ENCODE data around the gene IPO4. TPM values are rescaled to one million over a fixed set of nuclear protein-coding genes. Genes with fewer than 3 reads are reported as not detected.

The IPO4 gene
- polyA plus RNA-seq, 3 donors: 32.8 to 42.1 (median 40.5) TPM

DNA sequence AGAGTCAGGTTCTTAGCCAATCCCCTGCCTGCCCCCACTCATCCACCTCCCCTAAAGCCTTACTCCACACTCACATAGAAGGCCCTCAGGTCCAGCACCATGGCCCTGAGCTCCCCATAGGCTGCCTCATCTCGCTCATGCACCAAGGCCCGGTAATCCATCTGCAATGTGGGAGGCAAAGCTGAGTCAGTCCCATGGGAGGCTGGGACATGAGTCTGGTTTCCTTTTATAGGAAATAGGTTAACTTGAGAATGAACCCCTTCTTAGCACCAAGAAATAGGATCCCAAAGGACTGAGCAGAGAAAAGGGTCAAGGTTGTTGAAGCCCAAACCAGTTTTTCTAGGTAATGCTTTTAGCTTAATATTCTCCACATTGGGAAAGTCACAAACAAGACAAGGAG, 45.1 kb downstream of the IPO4 start:
- DNase-seq (ENCODE audit: extremely low read depth in 1 of 11, low read depth in 9 of 11, low spot score in 4 of 11): no peak

DNA sequence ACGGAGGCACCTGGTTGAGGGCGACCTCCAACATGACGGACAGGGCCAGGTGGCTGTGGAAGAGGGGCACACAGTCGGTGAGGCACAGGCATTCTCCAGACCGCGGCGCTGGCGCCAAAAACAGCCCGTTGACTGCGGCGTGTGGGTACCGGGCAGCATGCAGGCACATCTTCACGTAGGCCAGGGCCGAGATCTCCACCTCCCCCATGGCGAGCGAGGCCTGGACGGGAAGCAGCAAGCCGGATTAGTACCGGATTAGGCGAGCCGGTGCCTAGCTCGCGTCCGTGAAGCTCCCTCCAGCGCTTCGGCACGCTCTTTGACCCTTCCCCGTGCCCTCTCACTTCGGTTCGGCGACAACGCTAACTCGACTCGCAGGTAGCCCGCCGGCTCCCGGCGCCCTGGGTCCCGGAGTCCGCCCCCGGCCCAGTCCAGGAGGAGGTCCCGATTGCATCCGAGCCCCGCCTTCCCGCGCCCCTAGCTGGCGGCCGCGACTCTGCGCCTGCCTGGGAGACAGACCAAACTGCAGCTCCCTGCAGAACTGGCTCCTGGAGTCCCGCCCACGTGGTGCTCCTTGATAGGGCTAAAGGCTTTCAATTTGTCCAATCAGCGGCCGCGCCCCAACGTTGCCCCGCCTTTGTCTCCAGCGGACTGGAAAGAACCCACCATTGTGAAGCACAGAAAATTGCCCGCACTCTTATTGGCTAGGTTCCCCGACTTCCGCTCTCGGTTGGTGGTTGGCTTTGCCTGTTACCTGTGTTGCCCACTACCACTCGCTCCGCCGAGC, 47.3 kb downstream of the IPO4 start, which contains the start of gene EMC9:
EMC9 (minus strand) TSS at position 495 of the 784 bp plus-strand sequence; CDS start at position 208, 287 bp downstream.
- peak; percentile 97 to 100 (median 99) for DNase-seq (ENCODE audit: extremely low read depth in 1 of 11, low read depth in 9 of 11, low spot score in 4 of 11)

GRCh38 chr14:24139272-24139934, 49.2 kb downstream of the IPO4 start:
- no peak for DNase-seq (ENCODE audit: extremely low read depth in 1 of 11, low read depth in 9 of 11, low spot score in 4 of 11)

DNA sequence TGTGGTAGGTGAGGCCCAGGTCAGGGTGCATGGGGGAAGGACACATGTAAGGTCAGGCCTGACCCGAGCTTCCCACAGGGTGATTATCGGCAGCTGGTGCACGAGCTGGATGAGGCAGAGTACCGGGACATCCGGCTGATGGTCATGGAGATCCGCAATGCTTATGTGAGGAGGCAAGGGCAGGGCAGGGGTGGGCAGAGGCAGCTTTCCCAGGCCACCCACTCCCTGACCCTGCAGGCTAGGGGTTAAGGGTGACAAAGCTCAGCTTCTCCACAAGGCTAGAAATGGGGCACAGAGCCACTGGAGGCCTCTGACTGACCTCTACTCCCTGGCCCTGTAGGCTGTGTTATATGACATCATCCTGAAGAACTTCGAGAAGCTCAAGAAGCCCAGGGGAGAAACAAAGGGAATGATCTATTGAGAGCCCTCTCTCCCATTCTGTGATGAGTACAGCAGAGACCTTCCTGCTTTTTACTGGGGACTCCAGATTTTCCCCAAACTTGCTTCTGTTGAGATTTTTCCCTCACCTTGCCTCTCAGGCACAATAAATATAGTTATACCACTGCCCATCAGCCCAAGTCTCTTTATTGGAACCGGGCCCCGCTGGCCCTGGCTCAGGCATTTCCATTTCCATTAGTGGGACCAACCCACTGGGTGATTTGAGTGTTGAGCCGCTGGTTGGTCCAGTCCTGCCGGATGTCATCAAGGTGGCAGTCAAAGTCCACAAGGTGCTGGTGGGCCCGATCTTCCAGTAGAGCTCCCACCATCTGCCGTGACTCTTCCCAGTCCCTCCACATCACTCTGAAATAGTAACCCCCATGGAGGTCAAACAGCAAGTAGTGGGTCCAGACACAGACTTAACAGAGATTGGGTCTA, 50.0 kb downstream of the IPO4 start:
- DNase-seq (ENCODE audit: extremely low read depth in 1 of 11, low read depth in 9 of 11, low spot score in 4 of 11): no peak

GRCh38 chr14:24137529-24138395, 50.9 kb downstream of the IPO4 start:
- DNase-seq (ENCODE audit: extremely low read depth in 1 of 11, low read depth in 9 of 11, low spot score in 4 of 11): no peak

DNA sequence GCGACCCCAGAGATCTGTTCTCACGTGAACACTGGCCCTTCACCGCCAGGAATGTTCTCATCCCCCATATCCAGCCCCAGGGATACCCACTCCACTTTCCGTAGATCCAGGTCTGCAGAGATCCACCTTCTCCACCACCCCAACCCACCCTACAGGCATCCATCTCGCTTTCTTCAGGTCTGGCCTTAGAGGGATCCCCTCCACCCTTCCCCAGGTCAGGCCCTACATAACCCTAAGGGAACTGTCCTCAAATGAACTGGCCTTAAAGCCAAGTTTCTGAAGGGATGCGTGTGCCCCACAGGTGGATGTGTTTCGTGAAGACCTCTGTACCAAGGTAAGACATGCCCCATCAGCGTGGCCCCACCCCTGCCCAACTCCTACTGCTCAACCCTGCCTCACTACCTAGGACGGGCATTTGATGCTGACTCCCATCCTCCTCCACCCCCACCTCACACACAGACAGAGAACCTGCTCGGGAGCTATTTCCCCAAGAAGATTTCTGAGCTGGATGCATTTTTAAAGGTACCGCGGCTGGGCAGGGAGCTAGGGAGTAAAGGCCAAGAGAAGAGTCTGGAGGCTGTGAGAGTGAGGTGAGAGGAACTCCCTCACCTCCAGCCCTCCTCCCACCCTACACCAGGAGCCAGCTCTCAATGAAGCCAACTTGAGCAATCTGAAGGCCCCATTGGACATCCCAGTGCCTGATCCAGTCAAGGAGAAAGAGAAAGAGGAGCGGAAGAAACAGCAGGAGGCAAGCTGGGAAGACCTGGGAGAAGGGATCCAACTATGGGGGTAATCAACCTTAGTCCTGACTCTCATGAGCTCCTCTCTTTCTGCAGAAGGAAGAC, 51.7 kb downstream of the IPO4 start:
- DNase-seq (ENCODE audit: extremely low read depth in 1 of 11, low read depth in 9 of 11, low spot score in 4 of 11): no peak

- DNase-seq (ENCODE audit: extremely low read depth in 1 of 11, low read depth in 9 of 11, low spot score in 4 of 11): peak; percentile 68 to 90 (median 85)
Observed at GRCh38 chr14:24135834-24136683, 52.6 kb downstream of the IPO4 start, which contains the start of gene PSME1. Gene PSME1 (plus strand): TSS chr14:24136194. CDS start chr14:24136263, 69 bp downstream.

DNA sequence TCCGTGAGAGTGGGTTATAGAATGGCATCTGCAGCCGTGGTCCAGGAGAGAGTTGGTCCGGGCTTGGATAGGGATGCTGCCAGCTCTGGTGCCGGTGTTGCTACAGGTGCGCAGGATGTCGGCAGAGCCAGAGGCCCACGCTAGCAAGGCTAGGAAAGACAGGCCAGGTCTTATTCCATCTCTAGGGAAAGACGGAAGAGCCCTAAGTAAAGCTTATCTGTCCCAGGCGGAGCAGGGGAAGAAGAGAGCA, 53.1 kb downstream of the IPO4 start:
- DNase-seq (ENCODE audit: extremely low read depth in 1 of 11, low read depth in 9 of 11, low spot score in 4 of 11): peak in 1 of 11 donors; percentile 19

GRCh38 chr14:24133735-24134134, 54.9 kb downstream of the IPO4 start:
- DNase-seq (ENCODE audit: extremely low read depth in 1 of 11, low read depth in 9 of 11, low spot score in 4 of 11): no peak

DNA sequence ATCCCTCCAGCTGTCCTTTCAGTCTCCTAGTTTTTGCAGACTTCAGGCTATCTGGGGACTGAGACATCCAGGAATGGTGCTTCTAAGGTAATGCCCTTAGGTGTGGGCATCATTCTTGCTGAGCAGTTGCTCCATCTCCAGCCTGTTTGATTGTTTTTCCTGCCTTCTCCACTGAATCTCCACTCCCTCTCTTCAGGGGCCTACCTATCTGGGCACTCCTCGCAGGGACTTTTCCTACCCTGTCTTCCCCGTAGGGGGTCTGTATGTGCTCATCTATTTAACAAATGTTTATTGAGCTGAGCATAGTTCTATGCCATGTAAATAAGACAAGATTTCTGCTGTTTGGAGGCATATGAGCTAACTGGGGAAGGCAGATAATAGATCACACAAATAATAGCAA, 55.6 kb downstream of the IPO4 start:
- no peak for DNase-seq (ENCODE audit: extremely low read depth in 1 of 11, low read depth in 9 of 11, low spot score in 4 of 11)

DNA sequence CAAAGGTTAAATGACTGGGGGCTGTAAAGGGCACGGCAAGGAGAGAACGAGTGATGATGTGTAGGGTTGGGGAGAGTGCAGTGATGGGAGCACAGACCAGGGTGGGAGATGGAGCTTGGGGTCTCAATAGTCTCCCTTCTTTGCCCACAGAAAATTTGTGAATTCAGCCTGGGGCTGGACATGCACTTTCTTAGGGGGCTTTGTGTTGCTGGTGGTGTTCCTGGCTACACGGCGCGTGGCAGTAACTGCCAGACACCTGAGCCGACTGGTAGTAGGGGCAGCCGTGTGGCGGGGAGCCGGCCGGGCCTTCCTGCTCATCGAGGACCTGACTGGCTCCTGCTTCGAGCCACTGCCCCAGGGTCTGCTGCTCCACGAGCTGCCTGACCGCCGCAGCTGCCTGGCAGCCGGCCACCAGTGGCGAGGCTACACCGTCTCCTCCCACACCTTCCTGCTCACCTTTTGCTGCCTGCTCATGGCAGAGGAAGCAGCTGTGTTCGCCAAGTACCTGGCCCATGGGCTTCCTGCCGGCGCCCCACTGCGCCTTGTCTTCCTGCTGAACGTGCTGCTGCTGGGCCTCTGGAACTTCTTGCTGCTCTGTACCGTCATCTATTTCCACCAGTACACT, 56.4 kb downstream of the IPO4 start:
- DNase-seq (ENCODE audit: extremely low read depth in 1 of 11, low read depth in 9 of 11, low spot score in 4 of 11): no peak

DNA sequence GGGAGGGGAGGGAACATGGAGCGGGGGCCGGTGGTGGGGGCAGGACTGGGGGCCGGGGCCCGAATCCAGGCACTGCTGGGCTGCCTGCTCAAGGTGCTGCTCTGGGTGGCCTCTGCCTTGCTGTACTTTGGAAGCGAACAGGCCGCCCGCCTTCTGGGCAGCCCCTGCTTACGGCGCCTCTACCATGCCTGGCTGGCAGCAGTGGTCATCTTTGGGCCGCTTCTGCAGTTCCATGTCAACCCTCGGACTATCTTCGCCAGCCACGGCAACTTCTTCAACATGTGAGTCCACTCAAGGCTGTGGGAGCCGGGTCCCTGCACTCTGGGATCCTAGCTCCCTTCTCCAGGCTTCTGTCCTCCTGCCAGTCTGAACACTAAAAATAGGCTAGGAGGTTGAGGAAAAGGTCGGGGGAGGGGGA, 57.1 kb downstream of the IPO4 start:
- no peak for DNase-seq (ENCODE audit: extremely low read depth in 1 of 11, low read depth in 9 of 11, low spot score in 4 of 11)

GRCh38 chr14:24130717-24131548, 57.7 kb downstream of the IPO4 start:
- DNase-seq (ENCODE audit: extremely low read depth in 1 of 11, low read depth in 9 of 11, low spot score in 4 of 11): no peak

DNA sequence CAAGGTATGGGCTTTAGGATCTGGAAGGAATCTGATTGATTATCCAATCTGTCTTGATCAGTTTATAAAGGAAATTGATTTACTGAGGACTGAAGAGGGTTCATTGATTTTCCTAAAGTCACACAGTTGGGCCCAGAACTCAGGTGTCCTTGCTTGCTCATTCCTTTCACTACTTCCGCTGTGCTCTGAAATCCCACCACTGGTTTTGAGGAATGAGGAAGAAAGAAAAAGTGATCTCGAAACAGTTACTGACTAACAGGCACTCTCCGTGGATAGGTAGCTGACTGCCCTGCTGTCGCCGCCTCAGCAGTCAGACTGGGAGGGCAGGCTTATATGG, 58.3 kb downstream of the IPO4 start, which contains the start of gene FITM1:
FITM1 (plus strand) TSS at position 280 of the 337 bp plus-strand sequence. CDS start 905 bp downstream, outside the sequence.
- DNase-seq (ENCODE audit: extremely low read depth in 1 of 11, low read depth in 9 of 11, low spot score in 4 of 11): no peak
